GM23338 (cell line): ENCODE data around the gene SPRYD7. TPM values are rescaled to one million over a fixed set of nuclear protein-coding genes. Genes with fewer than 3 reads are reported as not detected.
"Not testable (repeated sequence)": the region's sequence is repeated elsewhere in the genome, so short reads cannot be mapped to it uniquely, and the experiment has no call there.

Experiments
- ATAC-seq: fragments of 200-7000 bp; cut with Tn5 transposase; 3 replicates; pipeline ENCODE4 v1.9.1; 2020
- DNase-seq: peaks from one replicate; pipeline ENCODE4 v3.0.0-alpha.2; 2015; ENCODE audit warnings: low spot score
- H2AFZ ChIP-seq: fragments of 200-600 bp; sonication (generic); 2 replicates; pipeline ENCODE4 v1.8.0; 2016; ENCODE audit warnings: antibody characterized with exemption, mild to moderate bottlenecking, moderate library complexity
- H3F3A ChIP-seq: fragments of 200-600 bp; sonication (generic); replicated peaks from 2 replicates; pipeline ENCODE4 v1.8.0; 2017; ENCODE audit warnings: antibody characterized with exemption, mixed run types, low read depth
- H3K27ac ChIP-seq: fragments of 200-600 bp; sonication (generic); 2 replicates; pipeline ENCODE4 v1.6.1; 2016; ENCODE audit warnings: low read depth
- H3K27me3 ChIP-seq: fragments of 200-600 bp; sonication (generic); 2 replicates; pipeline ENCODE4 v1.8.0; 2016; ENCODE audit warnings: mild to moderate bottlenecking, mixed run types, moderate library complexity; ENCODE audit not compliant: insufficient read depth
- H3K36me3 ChIP-seq: fragments of 200-600 bp; sonication (generic); 2 replicates; pipeline ENCODE4 v1.8.0; 2016; ENCODE audit warnings: mild to moderate bottlenecking; ENCODE audit not compliant: insufficient read depth
- H3K4me1 ChIP-seq: fragments of 200-600 bp; sonication (generic); 2 replicates; pipeline ENCODE4 v1.8.0; 2016; ENCODE audit warnings: mild to moderate bottlenecking, moderate library complexity; ENCODE audit not compliant: insufficient read depth
- H3K4me2 ChIP-seq: fragments of 200-600 bp; sonication (generic); 2 replicates; pipeline ENCODE4 v1.7.1; 2017; ENCODE audit warnings: mixed run types
- H3K4me3 ChIP-seq: fragments of 200-600 bp; sonication (generic); 2 replicates; pipeline ENCODE4 v1.6.1; 2016; ENCODE audit warnings: mixed run types
- H3K79me2 ChIP-seq: fragments of 200-600 bp; sonication (generic); replicated peaks from 2 replicates; pipeline ENCODE4 v1.8.0; 2017; ENCODE audit warnings: mild to moderate bottlenecking; ENCODE audit not compliant: insufficient read depth
- H3K9me2 ChIP-seq: fragments of 200-600 bp; sonication (generic); 2 replicates; pipeline ENCODE4 v1.8.0; 2017; ENCODE audit not compliant: insufficient read depth
- H4K20me1 ChIP-seq: fragments of 200-600 bp; sonication (generic); replicated peaks from 2 replicates; pipeline ENCODE4 v1.8.0; 2017; ENCODE audit warnings: mild to moderate bottlenecking; ENCODE audit not compliant: insufficient read depth
- H3K27ac Mint-ChIP-seq: 2 replicates; pipeline ENCODE4 v1.8.0; 2020; ENCODE audit warnings: inconsistent platforms, mild to moderate bottlenecking, moderate library complexity, mixed read lengths
- H3K27me3 Mint-ChIP-seq: 3 replicates; pipeline ENCODE4 v1.8.0; 2022; ENCODE audit warnings: low read depth, mild to moderate bottlenecking, moderate library complexity, mixed read lengths, inconsistent platforms; ENCODE audit not compliant: insufficient read depth, poor library complexity
- H3K36me3 Mint-ChIP-seq: 3 replicates; pipeline ENCODE4 v1.8.0; 2021; ENCODE audit warnings: low read depth, mild to moderate bottlenecking, inconsistent platforms, moderate library complexity, mixed read lengths
- H3K4me1 Mint-ChIP-seq: 3 replicates; pipeline ENCODE4 v1.8.0; 2020; ENCODE audit warnings: mild to moderate bottlenecking, inconsistent platforms, mixed read lengths
- H3K4me3 Mint-ChIP-seq: 3 replicates; pipeline ENCODE4 v1.8.0; 2021; ENCODE audit warnings: moderate library complexity, mild to moderate bottlenecking, inconsistent platforms, mixed read lengths
- H3K9me3 Mint-ChIP-seq: 3 replicates; pipeline ENCODE4 v1.8.0; 2020; ENCODE audit warnings: moderate library complexity, mild to moderate bottlenecking, inconsistent platforms, mixed read lengths
- CREB1 ChIP-seq: fragments of 250-450 bp; sonication (Bioruptor Pico); IDR thresholded peaks from 2 replicates; pipeline ENCODE4 v1.5.0; 2020; ENCODE audit warnings: low read depth, mild to moderate bottlenecking, moderate library complexity
- EZH2 ChIP-seq: fragments of 200-600 bp; sonication (generic); IDR thresholded peaks from one replicate; pipeline ENCODE4 v1.8.0; 2017; ENCODE audit warnings: antibody characterized with exemption, mild to moderate bottlenecking, low read depth; ENCODE audit not compliant: unreplicated experiment
- EZH2phosphoT487 ChIP-seq: fragments of 200-600 bp; sonication (generic); IDR thresholded peaks from one replicate; pipeline ENCODE4 v1.8.1; 2018; ENCODE audit warnings: antibody characterized with exemption; ENCODE audit not compliant: unreplicated experiment
- POLR2AphosphoS5 ChIP-seq: IDR thresholded peaks from 2 replicates; pipeline ENCODE4 v1.6.1; 2016; ENCODE audit warnings: antibody characterized with exemption, low read depth
- STAT1 ChIP-seq: IDR thresholded peaks from one replicate; pipeline ENCODE4 v1.6.1; 2016; ENCODE audit warnings: antibody characterized with exemption; ENCODE audit not compliant: unreplicated experiment
- ZNF114 ChIP-seq: fragments of 250-450 bp; sonication (Bioruptor Pico); IDR thresholded peaks from 2 replicates; pipeline ENCODE4 v1.5.0; 2020; ENCODE audit warnings: mild to moderate bottlenecking, moderate library complexity
- polyA plus RNA-seq: library from polyadenylated mRNA; unstranded; fragments of >200 nt; fragmentation: Nextera tagmentation; extraction: Ambion mirVana; gene quantifications from 2 replicates; pipeline ENCODE4 v1.2.1, GENCODE V29; 2016
- total RNA-seq: library from RNA; depleted of rRNA; stranded (reverse); fragments of >200 nt; shearing (Covaris generic); gene quantifications from 2 replicates; pipeline ENCODE4 v1.2.3, GENCODE V29; 2014
- TF ChIP-seq, protein P1 (sequence below): fragments of 250-450 bp; sonication (Bioruptor Pico); IDR thresholded peaks from 2 replicates; pipeline ENCODE4 v1.5.0; 2020; ENCODE audit warnings: mild to moderate bottlenecking, moderate library complexity
- TF ChIP-seq, protein P2 (sequence below): IDR thresholded peaks from one replicate; pipeline ENCODE4 v1.6.1; 2018; ENCODE audit warnings: antibody characterized with exemption; ENCODE audit not compliant: unreplicated experiment

The SPRYD7 gene
- total and polyA plus RNA-seq, 2 experiments from 2014 or later, result 2.9 to 7.4 TPM

DNA sequence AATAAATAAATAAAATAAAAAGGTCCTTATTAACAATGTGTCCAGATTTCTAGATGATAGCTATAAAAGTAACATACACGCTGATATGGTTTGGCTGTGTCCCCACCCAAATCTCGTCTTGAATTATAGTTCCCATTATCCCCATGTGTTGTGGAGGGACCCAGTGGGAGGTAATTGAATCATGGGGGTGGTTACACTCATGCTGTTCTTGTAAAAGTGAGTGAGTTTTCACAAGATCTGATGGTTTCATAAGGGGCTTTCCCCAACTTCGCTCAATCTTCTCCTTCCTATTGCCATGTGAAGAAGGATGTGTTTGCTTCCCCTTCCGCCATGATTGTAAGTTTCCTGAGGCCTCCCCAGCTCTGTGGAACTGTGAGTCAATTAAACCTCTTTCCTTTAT is 15.2 kb downstream of the SPRYD7 start:
- not testable (repeated sequence) for H3K27ac ChIP-seq, ATAC-seq, H3K4me3 Mint-ChIP-seq, H3K79me2 ChIP-seq, H3K36me3 ChIP-seq, DNase-seq, H3K27me3 Mint-ChIP-seq, H2AFZ ChIP-seq, H3K4me3 ChIP-seq, H3K9me3 Mint-ChIP-seq, H3K4me1 ChIP-seq, H3K27ac Mint-ChIP-seq, H3K4me1 Mint-ChIP-seq, H3K27me3 ChIP-seq, H3K9me2 ChIP-seq, H3F3A ChIP-seq, H4K20me1 ChIP-seq, H3K4me2 ChIP-seq
- H3K36me3 Mint-ChIP-seq, result peaks cover 13% of the 10 kb centered on the region; the same call in 2 of the 3 replicates

DNA sequence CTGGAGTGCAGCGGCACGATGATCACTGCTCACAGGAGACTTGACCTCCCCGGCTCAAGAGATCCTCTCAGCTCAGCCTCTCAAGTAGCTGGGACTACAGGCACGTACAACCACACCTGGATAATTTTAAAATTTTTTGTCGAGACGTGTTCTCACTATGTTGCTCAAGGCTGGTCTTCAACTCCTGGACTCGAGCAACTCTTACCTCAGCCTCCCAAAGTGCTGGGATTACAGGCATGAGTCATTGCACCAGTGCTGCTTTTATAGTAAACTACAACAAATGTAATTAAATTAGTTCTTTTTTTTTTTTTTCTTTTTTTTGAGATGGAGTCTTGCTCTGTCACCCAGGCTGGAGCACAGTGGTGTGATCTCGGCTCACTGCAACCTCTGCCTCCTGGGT is 18.0 kb downstream of the SPRYD7 start:
- not testable (repeated sequence) for H3F3A ChIP-seq, H3K4me1 ChIP-seq, H3K27ac ChIP-seq, ATAC-seq, H3K27ac Mint-ChIP-seq, H3K4me3 Mint-ChIP-seq, H3K27me3 Mint-ChIP-seq, H3K27me3 ChIP-seq, H2AFZ ChIP-seq, H3K79me2 ChIP-seq, H4K20me1 ChIP-seq, H3K9me3 Mint-ChIP-seq, H3K9me2 ChIP-seq, H3K4me1 Mint-ChIP-seq, H3K4me3 ChIP-seq, H3K4me2 ChIP-seq, H3K36me3 ChIP-seq, DNase-seq
- H3K36me3 Mint-ChIP-seq, result peaks cover 13% of the 10 kb centered on the region; the same call in 2 of the 3 replicates

DNA sequence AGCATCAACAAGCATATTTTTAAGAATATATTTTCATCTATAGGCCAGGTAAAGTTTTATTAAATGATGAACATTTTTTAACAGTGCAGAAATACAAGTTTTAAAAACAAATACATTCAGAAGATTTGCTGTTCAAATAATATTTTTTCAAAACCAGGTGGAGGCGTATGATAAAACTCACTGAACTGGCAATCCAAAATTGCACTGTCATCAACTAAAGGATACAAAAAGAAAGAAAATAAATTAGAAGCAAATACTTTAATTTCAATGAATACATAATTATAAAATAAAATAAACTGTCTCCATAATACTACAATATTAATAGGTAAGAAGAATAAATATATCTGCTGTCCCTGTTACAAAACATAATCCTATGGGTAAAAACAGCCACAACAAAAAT is 21.2 kb downstream of the SPRYD7 start:
- Histone ChIP-seq H4K20me1 (no peaks in the 10 kb centered on the region), H3K27ac (no peak overlapping the region), H3K9me2 (no peaks in the 10 kb centered on the region), H3K79me2 (no peaks in the 10 kb centered on the region), H3K36me3 (no peaks in the 10 kb centered on the region), H3F3A (no peaks in the 10 kb centered on the region), H2AFZ (no peak overlapping the region), H3K4me1 (no peaks in the 10 kb centered on the region), H3K27me3 (no peaks in the 10 kb centered on the region), H3K4me2 (no peak overlapping the region), H3K4me3 (no peak overlapping the region)
- no peaks in the 10 kb centered on the region for H3K27me3 Mint-ChIP-seq
- H3K36me3 Mint-ChIP-seq, result peaks cover 4% of the 10 kb centered on the region; the same call in 2 of the 3 replicates
- DNase-seq (no peak), ATAC-seq (no peak)
- no peak overlapping the region for H3K27ac Mint-ChIP-seq
- no peaks in the 10 kb centered on the region for H3K9me3 Mint-ChIP-seq
- H3K4me1 Mint-ChIP-seq, result no peaks in the 10 kb centered on the region
- no peak overlapping the region for H3K4me3 Mint-ChIP-seq
- no peak for TF ChIP-seq POLR2AphosphoS5
- TF ChIP-seq, protein P1, sequence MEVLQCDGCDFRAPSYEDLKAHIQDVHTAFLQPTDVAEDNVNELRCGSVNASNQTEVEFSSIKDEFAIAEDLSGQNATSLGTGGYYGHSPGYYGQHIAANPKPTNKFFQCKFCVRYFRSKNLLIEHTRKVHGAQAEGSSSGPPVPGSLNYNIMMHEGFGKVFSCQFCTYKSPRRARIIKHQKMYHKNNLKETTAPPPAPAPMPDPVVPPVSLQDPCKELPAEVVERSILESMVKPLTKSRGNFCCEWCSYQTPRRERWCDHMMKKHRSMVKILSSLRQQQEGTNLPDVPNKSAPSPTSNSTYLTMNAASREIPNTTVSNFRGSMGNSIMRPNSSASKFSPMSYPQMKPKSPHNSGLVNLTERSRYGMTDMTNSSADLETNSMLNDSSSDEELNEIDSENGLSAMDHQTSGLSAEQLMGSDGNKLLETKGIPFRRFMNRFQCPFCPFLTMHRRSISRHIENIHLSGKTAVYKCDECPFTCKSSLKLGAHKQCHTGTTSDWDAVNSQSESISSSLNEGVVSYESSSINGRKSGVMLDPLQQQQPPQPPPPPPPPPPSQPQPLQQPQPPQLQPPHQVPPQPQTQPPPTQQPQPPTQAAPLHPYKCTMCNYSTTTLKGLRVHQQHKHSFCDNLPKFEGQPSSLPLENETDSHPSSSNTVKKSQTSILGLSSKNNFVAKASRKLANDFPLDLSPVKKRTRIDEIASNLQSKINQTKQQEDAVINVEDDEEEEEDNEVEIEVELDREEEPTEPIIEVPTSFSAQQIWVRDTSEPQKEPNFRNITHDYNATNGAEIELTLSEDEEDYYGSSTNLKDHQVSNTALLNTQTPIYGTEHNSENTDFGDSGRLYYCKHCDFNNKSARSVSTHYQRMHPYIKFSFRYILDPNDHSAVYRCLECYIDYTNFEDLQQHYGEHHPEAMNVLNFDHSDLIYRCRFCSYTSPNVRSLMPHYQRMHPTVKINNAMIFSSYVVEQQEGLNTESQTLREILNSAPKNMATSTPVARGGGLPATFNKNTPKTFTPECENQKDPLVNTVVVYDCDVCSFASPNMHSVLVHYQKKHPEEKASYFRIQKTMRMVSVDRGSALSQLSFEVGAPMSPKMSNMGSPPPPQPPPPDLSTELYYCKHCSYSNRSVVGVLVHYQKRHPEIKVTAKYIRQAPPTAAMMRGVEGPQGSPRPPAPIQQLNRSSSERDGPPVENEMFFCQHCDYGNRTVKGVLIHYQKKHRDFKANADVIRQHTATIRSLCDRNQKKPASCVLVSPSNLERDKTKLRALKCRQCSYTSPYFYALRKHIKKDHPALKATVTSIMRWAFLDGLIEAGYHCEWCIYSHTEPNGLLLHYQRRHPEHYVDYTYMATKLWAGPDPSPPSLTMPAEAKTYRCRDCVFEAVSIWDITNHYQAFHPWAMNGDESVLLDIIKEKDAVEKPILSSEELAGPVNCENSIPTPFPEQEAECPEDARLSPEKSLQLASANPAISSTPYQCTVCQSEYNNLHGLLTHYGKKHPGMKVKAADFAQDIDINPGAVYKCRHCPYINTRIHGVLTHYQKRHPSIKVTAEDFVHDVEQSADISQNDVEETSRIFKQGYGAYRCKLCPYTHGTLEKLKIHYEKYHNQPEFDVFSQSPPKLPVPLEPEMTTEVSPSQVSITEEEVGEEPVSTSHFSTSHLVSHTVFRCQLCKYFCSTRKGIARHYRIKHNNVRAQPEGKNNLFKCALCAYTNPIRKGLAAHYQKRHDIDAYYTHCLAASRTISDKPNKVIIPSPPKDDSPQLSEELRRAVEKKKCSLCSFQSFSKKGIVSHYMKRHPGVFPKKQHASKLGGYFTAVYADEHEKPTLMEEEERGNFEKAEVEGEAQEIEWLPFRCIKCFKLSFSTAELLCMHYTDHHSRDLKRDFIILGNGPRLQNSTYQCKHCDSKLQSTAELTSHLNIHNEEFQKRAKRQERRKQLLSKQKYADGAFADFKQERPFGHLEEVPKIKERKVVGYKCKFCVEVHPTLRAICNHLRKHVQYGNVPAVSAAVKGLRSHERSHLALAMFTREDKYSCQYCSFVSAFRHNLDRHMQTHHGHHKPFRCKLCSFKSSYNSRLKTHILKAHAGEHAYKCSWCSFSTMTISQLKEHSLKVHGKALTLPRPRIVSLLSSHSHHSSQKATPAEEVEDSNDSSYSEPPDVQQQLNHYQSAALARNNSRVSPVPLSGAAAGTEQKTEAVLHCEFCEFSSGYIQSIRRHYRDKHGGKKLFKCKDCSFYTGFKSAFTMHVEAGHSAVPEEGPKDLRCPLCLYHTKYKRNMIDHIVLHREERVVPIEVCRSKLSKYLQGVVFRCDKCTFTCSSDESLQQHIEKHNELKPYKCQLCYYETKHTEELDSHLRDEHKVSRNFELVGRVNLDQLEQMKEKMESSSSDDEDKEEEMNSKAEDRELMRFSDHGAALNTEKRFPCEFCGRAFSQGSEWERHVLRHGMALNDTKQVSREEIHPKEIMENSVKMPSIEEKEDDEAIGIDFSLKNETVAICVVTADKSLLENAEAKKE (CRISPR knock-in tag), result no peak
- no peak for TF ChIP-seq EZH2phosphoT487
- no peak for TF ChIP-seq ZNF114 (CRISPR knock-in tag)
- TF ChIP-seq STAT1, result no peak
- TF ChIP-seq EZH2, result no peak
- TF ChIP-seq, protein P2, sequence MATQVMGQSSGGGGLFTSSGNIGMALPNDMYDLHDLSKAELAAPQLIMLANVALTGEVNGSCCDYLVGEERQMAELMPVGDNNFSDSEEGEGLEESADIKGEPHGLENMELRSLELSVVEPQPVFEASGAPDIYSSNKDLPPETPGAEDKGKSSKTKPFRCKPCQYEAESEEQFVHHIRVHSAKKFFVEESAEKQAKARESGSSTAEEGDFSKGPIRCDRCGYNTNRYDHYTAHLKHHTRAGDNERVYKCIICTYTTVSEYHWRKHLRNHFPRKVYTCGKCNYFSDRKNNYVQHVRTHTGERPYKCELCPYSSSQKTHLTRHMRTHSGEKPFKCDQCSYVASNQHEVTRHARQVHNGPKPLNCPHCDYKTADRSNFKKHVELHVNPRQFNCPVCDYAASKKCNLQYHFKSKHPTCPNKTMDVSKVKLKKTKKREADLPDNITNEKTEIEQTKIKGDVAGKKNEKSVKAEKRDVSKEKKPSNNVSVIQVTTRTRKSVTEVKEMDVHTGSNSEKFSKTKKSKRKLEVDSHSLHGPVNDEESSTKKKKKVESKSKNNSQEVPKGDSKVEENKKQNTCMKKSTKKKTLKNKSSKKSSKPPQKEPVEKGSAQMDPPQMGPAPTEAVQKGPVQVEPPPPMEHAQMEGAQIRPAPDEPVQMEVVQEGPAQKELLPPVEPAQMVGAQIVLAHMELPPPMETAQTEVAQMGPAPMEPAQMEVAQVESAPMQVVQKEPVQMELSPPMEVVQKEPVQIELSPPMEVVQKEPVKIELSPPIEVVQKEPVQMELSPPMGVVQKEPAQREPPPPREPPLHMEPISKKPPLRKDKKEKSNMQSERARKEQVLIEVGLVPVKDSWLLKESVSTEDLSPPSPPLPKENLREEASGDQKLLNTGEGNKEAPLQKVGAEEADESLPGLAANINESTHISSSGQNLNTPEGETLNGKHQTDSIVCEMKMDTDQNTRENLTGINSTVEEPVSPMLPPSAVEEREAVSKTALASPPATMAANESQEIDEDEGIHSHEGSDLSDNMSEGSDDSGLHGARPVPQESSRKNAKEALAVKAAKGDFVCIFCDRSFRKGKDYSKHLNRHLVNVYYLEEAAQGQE, result no peak
- TF ChIP-seq CREB1 (CRISPR knock-in tag), result no peak
